ENCODE results near the gene SETD1A. TPM values are rescaled to one million over a fixed set of nuclear protein-coding genes. Genes with fewer than 3 reads are reported as not detected.
A peak's percentile ranks its signal among the peaks of the same experiment; 100 is the strongest.

Gene SETD1A
- total and polyA plus RNA-seq, 9 of the 15 experiments (the other 6 are each of a cell fraction or from before 2014, with no cell fraction given): 0.08 to 36.0 (median 4.2) TPM

DNA sequence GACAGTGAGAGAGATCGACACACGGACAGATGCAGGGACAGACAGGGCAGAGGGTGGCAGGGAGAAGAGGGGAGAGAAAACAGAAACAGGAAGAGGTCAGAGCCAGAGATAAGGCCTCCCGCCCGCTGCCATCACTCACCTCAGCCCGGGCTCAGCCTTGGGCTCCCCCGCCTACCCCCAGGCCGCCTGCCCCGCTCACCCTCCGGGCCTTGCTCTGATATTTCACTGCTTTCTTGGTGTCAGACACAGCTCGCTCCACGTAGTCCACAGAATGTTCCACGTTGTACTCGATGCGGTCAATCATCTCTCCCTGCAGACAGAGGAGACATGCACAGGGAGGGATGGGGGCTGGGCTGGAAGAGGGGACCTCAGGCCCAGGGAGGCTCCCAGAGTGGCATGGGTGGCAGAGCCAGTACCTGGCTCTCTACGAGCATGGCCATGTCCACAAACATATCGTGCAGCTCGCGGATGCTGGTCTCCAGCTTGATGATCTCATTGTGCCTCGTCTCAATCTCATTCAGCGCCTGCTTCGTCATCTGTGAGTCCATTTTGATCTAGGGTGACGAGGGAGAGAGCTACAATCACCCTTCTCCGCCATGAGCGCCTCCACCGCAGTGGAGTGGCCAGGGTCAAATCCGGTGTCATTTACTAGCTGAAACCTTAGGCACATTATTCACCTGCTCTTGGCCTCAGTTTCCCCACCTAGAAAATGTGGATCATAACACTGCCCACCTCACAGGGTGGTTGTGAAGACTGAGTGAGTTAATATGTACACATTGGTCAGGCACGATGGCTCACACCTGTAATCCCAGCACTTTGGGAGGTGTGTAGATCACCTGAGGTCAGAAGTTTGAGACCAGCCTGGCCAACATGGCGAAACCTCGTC is 35.6 kb downstream of the SETD1A start (continued):
- TF ChIP-seq, protein P1, sequence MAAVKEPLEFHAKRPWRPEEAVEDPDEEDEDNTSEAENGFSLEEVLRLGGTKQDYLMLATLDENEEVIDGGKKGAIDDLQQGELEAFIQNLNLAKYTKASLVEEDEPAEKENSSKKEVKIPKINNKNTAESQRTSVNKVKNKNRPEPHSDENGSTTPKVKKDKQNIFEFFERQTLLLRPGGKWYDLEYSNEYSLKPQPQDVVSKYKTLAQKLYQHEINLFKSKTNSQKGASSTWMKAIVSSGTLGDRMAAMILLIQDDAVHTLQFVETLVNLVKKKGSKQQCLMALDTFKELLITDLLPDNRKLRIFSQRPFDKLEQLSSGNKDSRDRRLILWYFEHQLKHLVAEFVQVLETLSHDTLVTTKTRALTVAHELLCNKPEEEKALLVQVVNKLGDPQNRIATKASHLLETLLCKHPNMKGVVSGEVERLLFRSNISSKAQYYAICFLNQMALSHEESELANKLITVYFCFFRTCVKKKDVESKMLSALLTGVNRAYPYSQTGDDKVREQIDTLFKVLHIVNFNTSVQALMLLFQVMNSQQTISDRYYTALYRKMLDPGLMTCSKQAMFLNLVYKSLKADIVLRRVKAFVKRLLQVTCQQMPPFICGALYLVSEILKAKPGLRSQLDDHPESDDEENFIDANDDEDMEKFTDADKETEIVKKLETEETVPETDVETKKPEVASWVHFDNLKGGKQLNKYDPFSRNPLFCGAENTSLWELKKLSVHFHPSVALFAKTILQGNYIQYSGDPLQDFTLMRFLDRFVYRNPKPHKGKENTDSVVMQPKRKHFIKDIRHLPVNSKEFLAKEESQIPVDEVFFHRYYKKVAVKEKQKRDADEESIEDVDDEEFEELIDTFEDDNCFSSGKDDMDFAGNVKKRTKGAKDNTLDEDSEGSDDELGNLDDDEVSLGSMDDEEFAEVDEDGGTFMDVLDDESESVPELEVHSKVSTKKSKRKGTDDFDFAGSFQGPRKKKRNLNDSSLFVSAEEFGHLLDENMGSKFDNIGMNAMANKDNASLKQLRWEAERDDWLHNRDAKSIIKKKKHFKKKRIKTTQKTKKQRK (IDR thresholded peaks at IDR 0.05; ENCODE audit: borderline replicate concordance, low read depth, low read length): no peak
- no peak for TF ChIP-seq NCOA6 (IDR thresholded peaks at IDR 0.05)
- no peak for TF ChIP-seq POLR3G (IDR thresholded peaks at IDR 0.05; ENCODE audit: extremely low read depth, insufficient read length, insufficient replicate concordance)
- TF ChIP-seq TAF9B (IDR thresholded peaks at IDR 0.05; ENCODE audit: partially characterized antibody): no peak
- no peak for TF ChIP-seq ZNF121 (CRISPR knock-in tag; conservative IDR thresholded peaks at IDR 0.05)
- TF ChIP-seq, protein P2, sequence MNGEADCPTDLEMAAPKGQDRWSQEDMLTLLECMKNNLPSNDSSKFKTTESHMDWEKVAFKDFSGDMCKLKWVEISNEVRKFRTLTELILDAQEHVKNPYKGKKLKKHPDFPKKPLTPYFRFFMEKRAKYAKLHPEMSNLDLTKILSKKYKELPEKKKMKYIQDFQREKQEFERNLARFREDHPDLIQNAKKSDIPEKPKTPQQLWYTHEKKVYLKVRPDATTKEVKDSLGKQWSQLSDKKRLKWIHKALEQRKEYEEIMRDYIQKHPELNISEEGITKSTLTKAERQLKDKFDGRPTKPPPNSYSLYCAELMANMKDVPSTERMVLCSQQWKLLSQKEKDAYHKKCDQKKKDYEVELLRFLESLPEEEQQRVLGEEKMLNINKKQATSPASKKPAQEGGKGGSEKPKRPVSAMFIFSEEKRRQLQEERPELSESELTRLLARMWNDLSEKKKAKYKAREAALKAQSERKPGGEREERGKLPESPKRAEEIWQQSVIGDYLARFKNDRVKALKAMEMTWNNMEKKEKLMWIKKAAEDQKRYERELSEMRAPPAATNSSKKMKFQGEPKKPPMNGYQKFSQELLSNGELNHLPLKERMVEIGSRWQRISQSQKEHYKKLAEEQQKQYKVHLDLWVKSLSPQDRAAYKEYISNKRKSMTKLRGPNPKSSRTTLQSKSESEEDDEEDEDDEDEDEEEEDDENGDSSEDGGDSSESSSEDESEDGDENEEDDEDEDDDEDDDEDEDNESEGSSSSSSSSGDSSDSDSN (IDR thresholded peaks at IDR 0.05; ENCODE audit: borderline replicate concordance in 1 of 2, low read depth in 2 of 2, low read length in 2 of 2): peak in 1 of 2 experiments; percentile 48; a peak in 1 of 4 replicates
